ENCODE results near the gene FUT8.

Gene FUT8

DNA sequence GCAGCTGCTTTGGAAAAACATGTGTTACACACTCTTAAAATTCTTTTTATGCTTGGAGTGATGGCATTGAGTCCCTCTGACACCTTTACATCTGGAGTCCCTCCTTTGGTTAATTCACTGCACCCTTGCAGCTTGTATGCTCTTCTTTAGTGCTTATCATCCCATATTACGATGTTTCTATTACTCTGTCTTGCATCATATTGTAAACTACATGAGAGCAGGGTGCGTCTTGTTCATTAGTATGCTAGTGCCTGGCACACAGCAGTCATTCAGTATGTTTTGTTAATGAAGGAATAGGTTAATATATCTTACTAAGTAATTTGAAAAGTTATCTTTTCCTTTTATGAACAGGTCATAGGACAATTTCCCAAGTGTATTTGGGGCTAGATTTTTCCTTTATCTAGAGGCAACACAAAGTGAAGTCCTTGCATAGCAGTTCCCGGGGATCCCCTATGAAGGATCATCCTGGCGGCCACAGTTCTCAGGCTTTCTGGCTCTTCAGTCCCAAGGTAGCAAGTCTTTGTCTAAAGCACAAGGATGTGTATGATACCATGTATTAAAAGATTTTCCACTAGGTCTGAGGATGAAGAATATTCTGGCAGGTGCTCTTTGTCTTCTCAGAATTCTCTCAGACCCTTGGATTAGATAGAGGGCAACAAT lies 363.8 kb downstream of the FUT8 start:
- DNase-seq (ENCODE audit: extremely low read depth, low read depth): no peak
- TF ChIP-seq, protein P1, sequence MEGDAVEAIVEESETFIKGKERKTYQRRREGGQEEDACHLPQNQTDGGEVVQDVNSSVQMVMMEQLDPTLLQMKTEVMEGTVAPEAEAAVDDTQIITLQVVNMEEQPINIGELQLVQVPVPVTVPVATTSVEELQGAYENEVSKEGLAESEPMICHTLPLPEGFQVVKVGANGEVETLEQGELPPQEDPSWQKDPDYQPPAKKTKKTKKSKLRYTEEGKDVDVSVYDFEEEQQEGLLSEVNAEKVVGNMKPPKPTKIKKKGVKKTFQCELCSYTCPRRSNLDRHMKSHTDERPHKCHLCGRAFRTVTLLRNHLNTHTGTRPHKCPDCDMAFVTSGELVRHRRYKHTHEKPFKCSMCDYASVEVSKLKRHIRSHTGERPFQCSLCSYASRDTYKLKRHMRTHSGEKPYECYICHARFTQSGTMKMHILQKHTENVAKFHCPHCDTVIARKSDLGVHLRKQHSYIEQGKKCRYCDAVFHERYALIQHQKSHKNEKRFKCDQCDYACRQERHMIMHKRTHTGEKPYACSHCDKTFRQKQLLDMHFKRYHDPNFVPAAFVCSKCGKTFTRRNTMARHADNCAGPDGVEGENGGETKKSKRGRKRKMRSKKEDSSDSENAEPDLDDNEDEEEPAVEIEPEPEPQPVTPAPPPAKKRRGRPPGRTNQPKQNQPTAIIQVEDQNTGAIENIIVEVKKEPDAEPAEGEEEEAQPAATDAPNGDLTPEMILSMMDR (IDR thresholded peaks at IDR 0.05; ENCODE audit: low read depth, low read length): no peak

DNA sequence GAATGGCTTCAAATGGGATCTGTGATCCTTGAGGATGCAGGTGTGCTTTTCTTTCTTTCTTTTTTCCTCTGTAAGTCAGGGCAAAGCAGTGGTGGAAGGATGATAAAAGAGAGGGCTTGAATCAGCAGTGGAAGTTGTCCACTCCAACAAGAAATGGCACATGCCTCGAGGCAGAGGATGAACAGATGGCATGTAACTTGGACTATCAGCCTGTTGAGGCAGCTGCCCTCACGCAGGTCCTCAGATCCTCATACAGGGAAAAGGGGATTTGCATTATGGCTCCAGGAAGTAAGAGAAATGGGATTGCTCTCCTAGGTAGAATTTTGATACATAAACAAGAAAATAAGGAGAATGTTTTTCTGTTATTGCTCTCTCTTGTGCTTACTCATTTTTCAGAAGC lies 368.0 kb downstream of the FUT8 start:
- TF ChIP-seq, protein P1 (IDR thresholded peaks at IDR 0.05; ENCODE audit: low read depth, low read length): no peak
- no peak for DNase-seq (ENCODE audit: extremely low read depth, low read depth)

DNA sequence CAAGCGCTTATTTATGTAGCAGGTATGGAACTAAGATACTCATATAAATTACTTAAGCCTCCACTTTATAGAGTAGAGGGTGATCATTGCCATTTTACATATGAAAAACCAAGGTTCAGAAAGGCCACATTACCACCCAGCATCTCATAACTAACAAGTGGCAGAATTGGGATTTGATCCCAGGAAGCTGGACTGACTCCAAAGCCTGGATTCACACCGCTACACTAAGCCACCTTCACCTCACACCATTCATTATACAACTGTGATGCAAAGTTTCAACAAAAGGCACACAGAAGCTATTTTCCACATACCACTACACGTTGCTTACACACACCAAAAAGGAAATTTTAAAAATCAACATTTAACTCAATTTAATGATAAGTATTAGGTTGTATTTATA lies 370.6 kb downstream of the FUT8 start:
- no peak for DNase-seq (ENCODE audit: extremely low read depth, low read depth)
- TF ChIP-seq, protein P1 (IDR thresholded peaks at IDR 0.05; ENCODE audit: low read depth, low read length): no peak

DNA sequence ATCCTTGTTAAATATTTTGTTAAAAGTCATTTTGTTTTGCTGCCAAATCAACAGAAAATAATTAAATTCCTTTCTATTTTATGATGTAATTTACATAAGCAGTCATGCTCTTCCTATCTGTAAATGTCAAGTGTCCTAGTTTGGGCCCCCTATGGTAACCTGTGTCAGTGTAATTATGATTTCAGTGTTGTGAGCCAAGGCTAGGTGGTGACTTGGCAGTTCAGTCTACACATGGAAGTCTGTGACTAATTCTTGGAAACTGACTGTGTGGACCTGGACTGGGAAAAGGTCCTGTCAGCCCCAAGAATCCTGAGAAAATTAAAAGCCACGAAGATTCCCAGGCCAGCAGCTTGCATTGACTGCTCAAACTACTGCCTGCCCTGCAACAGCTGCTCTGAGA lies 371.0 kb downstream of the FUT8 start:
- TF ChIP-seq, protein P1 (IDR thresholded peaks at IDR 0.05; ENCODE audit: low read depth, low read length): no peak
- no peak for DNase-seq (ENCODE audit: extremely low read depth, low read depth)

DNA sequence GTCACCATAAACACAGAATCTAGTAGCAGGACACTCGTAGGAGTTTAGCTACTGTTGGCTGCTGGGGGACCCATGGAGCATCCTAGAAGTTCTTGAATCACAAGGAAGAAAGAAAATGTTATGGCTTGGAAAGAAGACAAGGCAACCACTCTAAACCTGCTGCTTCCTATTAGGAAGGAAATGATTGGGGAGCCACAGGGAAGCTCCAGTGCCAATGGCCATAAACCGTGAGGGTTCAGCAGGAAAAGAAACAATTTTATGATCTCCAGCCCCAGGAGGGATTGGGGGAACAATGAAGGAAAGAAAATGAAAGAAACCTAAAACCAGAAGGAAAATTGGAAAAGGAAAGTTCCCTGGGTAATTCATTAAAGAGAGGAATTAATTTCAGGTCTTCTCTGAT lies 372.0 kb downstream of the FUT8 start:
- TF ChIP-seq, protein P1 (IDR thresholded peaks at IDR 0.05; ENCODE audit: low read depth, low read length): no peak
- no peak for DNase-seq (ENCODE audit: extremely low read depth, low read depth)

DNA sequence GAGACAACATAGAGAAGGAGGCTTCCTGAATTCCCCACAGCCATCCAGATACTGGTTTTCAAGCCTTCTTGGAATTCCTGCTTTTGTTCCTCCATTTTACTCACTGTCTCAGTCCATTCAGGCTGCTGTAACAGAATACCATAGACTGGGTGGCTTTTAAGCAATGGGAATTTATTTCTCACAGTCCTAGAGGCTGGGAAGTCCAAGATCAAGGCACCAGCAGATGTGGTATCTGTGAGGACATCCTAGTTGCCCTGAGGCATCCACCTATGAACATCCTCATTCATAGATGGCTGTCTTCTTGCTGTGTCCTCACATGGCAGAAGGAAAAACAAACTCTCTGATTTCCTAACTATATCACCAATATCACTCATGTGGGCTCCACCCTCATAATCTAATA lies 374.9 kb downstream of the FUT8 start:
- no peak for DNase-seq (ENCODE audit: extremely low read depth, low read depth)
- TF ChIP-seq, protein P1 (IDR thresholded peaks at IDR 0.05; ENCODE audit: low read depth, low read length): no peak

DNA sequence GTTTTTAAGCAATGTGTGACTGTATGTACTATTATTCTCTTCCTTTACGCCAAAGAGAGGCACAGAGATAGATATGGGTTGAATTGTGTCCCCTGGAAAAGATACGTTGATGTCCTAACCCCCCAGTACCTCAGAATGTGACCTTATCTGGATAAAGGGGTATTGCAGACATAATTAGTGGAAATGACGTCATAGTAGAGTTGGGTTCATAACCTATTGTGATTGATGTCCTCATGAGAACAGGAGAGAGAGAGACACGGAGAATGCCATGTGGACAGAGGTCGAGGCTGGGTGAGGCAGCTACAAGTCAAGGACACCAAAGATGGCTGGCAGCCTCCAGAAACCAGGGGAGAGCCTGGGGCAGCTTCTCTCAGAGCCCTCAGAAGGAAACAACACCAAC lies 376.3 kb downstream of the FUT8 start:
- DNase-seq (ENCODE audit: extremely low read depth, low read depth): no peak
- TF ChIP-seq, protein P1 (IDR thresholded peaks at IDR 0.05; ENCODE audit: low read depth, low read length): no peak
